Neural cell (in vitro differentiated cells): ENCODE data around the gene USP7. TPM values are rescaled to one million over a fixed set of nuclear protein-coding genes. Genes with fewer than 3 reads are reported as not detected.

Experiments
- H2AFZ ChIP-seq: fragments of 200-600, 300-800 bp; sonication (generic), shearing (Covaris generic); 2 replicates; pipeline ENCODE4 v1.6.0; 2014; ENCODE audit warnings: low read depth, mild to moderate bottlenecking, antibody characterized with exemption, low read length, moderate library complexity
- H3F3A ChIP-seq: fragments of 200-600 bp; shearing (Covaris generic); 2 replicates; pipeline ENCODE4 v1.6.1; 2016; ENCODE audit warnings: mild to moderate bottlenecking, moderate library complexity, mixed read lengths, antibody characterized with exemption, low read length; ENCODE audit not compliant: insufficient read depth, poor library complexity, severe bottlenecking
- H3K27ac ChIP-seq: fragments of 200-600, 300-800 bp; sonication (generic), shearing (Covaris generic); 2 replicates; pipeline ENCODE4 v1.5.1; 2014; ENCODE audit warnings: mild to moderate bottlenecking, low read length, moderate library complexity
- H3K27me3 ChIP-seq: fragments of 300-800, 200-600 bp; sonication (generic), shearing (Covaris generic); 2 replicates; pipeline ENCODE4 v1.6.0; 2014; ENCODE audit warnings: mild to moderate bottlenecking, low read depth, low read length, moderate library complexity; ENCODE audit not compliant: insufficient read depth
- H3K36me3 ChIP-seq: fragments of 300-800, 200-600 bp; sonication (generic), shearing (Covaris generic); 2 replicates; pipeline ENCODE4 v1.5.1; 2014; ENCODE audit warnings: mild to moderate bottlenecking, antibody characterized with exemption, low read length, moderate library complexity; ENCODE audit not compliant: insufficient read depth
- H3K4me2 ChIP-seq: fragments of 300-800, 200-600 bp; sonication (generic), shearing (Covaris generic); 2 replicates; pipeline ENCODE4 v1.6.0; 2014; ENCODE audit warnings: mild to moderate bottlenecking, low read length
- H3K4me3 ChIP-seq: fragments of 300-800, 200-600 bp; sonication (generic), shearing (Covaris generic); 2 replicates; pipeline ENCODE4 v1.5.1; 2014; ENCODE audit warnings: mild to moderate bottlenecking, low read length, moderate library complexity
- H3K79me2 ChIP-seq: fragments of 200-600 bp; shearing (Covaris generic); replicated peaks from 2 replicates; pipeline ENCODE4 v1.6.0; 2014; ENCODE audit warnings: mild to moderate bottlenecking, low read length, moderate library complexity; ENCODE audit not compliant: insufficient read depth
- H3K9ac ChIP-seq: fragments of 300-800, 200-600 bp; sonication (generic), shearing (Covaris generic); 2 replicates; pipeline ENCODE4 v1.6.1; 2016; ENCODE audit warnings: mild to moderate bottlenecking, low read length, mixed read lengths
- H3K9me2 ChIP-seq: fragments of 200-600 bp; shearing (Covaris generic); 2 replicates; pipeline ENCODE4 v1.6.1; 2016; ENCODE audit warnings: mild to moderate bottlenecking, low read length, mixed read lengths; ENCODE audit not compliant: insufficient read depth
- H3K9me3 ChIP-seq: fragments of 200-600, 300-800 bp; sonication (generic), shearing (Covaris generic); 2 replicates; pipeline ENCODE4 v1.6.1; 2016; ENCODE audit warnings: mild to moderate bottlenecking, mixed run types, low read length, moderate library complexity, mixed read lengths
- H4K20me1 ChIP-seq: fragments of 200-600 bp; shearing (Covaris generic); 2 replicates; pipeline ENCODE4 v1.6.1; 2016; ENCODE audit warnings: mild to moderate bottlenecking, mixed run types; ENCODE audit not compliant: insufficient read depth
- EP300 ChIP-seq: fragments of 450-650 bp; conservative IDR thresholded peaks from 2 replicates; pipeline ENCODE4 v1.6.1; 2014; ENCODE audit warnings: antibody characterized with exemption, mild to moderate bottlenecking, moderate library complexity; ENCODE audit not compliant: poor library complexity, severe bottlenecking
- EZH2 ChIP-seq: fragments of 200-600, 300-800 bp; shearing (Covaris generic), sonication (generic); IDR thresholded peaks from 2 replicates; pipeline ENCODE4 v1.6.1; 2014; ENCODE audit warnings: antibody characterized with exemption, low read length, borderline replicate concordance, mild to moderate bottlenecking; ENCODE audit not compliant: insufficient read depth, poor library complexity, severe bottlenecking
- MXI1 ChIP-seq: fragments of 450-650 bp; conservative IDR thresholded peaks from 2 replicates; pipeline ENCODE4 v1.6.1; 2014; ENCODE audit warnings: antibody characterized with exemption, mild to moderate bottlenecking; ENCODE audit not compliant: poor library complexity, severe bottlenecking
- POLR2AphosphoS5 ChIP-seq: IDR thresholded peaks from 2 replicates; pipeline ENCODE4 v1.6.1; 2012
- RAD21 ChIP-seq: fragments of 450-650 bp; conservative IDR thresholded peaks from 2 replicates; pipeline ENCODE4 v1.6.1; 2014; ENCODE audit warnings: antibody characterized with exemption, mild to moderate bottlenecking, moderate library complexity
- SMC3 ChIP-seq: fragments of 450-650 bp; conservative IDR thresholded peaks from 2 replicates; pipeline ENCODE4 v1.6.1; 2014; ENCODE audit warnings: antibody characterized with exemption, mild to moderate bottlenecking, moderate library complexity; ENCODE audit not compliant: poor library complexity
- TAF1 ChIP-seq: IDR thresholded peaks from 2 replicates; pipeline ENCODE4 v1.6.1; 2012; ENCODE audit warnings: low read depth
- polyA plus RNA-seq: library from polyadenylated mRNA; depleted of rRNA; stranded (reverse); fragments of >200 nt; gene quantifications from 2 replicates; pipeline ENCODE4 v1.2.3, GENCODE V29; 2014
- TF ChIP-seq, protein P1 (sequence below): fragments of 450-650 bp; IDR thresholded peaks from 2 replicates; pipeline ENCODE4 v1.5.1; 2014; ENCODE audit warnings: antibody characterized with exemption, mild to moderate bottlenecking, moderate library complexity; ENCODE audit not compliant: poor library complexity, severe bottlenecking
- TF ChIP-seq, protein P2 (sequence below): IDR thresholded peaks from 2 replicates; pipeline ENCODE4 v1.6.1; 2012; ENCODE audit warnings: borderline replicate concordance

The USP7 gene
- polyA plus RNA-seq, 1 donor from 2014 or later = 52.5 TPM

DNA sequence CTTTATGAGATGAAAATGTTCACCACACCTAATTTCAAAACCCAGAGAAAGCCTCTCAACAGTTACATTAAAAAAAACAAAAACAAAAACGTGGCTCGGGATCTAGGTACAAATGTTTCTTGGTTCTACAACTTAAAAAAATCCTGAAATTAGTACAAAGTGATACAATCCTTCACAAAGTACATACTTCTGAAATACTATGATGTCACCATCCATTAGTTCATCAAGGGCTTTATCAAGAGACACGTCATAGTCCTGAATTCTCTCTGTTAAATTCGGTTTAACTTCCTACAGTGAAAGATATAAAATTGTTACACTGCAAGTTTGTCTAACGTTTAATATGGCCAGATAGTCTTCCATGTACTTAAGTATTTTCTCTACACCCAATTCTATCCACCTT is 63.4 kb downstream of the USP7 start:
- H4K20me1 ChIP-seq = no peaks in the 10 kb centered on the region
- H3K9me3 ChIP-seq = no peaks in the 10 kb centered on the region
- peaks cover 5% of the 10 kb centered on the region for H3K36me3 ChIP-seq
- H3F3A ChIP-seq = no peaks in the 10 kb centered on the region
- TF ChIP-seq TAF1 (no peak), EZH2 (no peak), POLR2AphosphoS5 (no peak), MXI1 (no peak), SMC3 (no peak), EP300 (no peak)
- TF ChIP-seq, protein P1, sequence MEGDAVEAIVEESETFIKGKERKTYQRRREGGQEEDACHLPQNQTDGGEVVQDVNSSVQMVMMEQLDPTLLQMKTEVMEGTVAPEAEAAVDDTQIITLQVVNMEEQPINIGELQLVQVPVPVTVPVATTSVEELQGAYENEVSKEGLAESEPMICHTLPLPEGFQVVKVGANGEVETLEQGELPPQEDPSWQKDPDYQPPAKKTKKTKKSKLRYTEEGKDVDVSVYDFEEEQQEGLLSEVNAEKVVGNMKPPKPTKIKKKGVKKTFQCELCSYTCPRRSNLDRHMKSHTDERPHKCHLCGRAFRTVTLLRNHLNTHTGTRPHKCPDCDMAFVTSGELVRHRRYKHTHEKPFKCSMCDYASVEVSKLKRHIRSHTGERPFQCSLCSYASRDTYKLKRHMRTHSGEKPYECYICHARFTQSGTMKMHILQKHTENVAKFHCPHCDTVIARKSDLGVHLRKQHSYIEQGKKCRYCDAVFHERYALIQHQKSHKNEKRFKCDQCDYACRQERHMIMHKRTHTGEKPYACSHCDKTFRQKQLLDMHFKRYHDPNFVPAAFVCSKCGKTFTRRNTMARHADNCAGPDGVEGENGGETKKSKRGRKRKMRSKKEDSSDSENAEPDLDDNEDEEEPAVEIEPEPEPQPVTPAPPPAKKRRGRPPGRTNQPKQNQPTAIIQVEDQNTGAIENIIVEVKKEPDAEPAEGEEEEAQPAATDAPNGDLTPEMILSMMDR = no peak
- TF ChIP-seq, protein P2, sequence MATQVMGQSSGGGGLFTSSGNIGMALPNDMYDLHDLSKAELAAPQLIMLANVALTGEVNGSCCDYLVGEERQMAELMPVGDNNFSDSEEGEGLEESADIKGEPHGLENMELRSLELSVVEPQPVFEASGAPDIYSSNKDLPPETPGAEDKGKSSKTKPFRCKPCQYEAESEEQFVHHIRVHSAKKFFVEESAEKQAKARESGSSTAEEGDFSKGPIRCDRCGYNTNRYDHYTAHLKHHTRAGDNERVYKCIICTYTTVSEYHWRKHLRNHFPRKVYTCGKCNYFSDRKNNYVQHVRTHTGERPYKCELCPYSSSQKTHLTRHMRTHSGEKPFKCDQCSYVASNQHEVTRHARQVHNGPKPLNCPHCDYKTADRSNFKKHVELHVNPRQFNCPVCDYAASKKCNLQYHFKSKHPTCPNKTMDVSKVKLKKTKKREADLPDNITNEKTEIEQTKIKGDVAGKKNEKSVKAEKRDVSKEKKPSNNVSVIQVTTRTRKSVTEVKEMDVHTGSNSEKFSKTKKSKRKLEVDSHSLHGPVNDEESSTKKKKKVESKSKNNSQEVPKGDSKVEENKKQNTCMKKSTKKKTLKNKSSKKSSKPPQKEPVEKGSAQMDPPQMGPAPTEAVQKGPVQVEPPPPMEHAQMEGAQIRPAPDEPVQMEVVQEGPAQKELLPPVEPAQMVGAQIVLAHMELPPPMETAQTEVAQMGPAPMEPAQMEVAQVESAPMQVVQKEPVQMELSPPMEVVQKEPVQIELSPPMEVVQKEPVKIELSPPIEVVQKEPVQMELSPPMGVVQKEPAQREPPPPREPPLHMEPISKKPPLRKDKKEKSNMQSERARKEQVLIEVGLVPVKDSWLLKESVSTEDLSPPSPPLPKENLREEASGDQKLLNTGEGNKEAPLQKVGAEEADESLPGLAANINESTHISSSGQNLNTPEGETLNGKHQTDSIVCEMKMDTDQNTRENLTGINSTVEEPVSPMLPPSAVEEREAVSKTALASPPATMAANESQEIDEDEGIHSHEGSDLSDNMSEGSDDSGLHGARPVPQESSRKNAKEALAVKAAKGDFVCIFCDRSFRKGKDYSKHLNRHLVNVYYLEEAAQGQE = no peak
- H3K9ac ChIP-seq = no peak overlapping the region
- H3K27me3 ChIP-seq = no peaks in the 10 kb centered on the region
- no peak overlapping the region for H2AFZ ChIP-seq
- no peaks in the 10 kb centered on the region for H3K9me2 ChIP-seq
- no peak overlapping the region for H3K27ac ChIP-seq
- no peaks in the 10 kb centered on the region for H3K79me2 ChIP-seq
- no peak overlapping the region for H3K4me3 ChIP-seq
- H3K4me2 ChIP-seq = no peak overlapping the region

DNA sequence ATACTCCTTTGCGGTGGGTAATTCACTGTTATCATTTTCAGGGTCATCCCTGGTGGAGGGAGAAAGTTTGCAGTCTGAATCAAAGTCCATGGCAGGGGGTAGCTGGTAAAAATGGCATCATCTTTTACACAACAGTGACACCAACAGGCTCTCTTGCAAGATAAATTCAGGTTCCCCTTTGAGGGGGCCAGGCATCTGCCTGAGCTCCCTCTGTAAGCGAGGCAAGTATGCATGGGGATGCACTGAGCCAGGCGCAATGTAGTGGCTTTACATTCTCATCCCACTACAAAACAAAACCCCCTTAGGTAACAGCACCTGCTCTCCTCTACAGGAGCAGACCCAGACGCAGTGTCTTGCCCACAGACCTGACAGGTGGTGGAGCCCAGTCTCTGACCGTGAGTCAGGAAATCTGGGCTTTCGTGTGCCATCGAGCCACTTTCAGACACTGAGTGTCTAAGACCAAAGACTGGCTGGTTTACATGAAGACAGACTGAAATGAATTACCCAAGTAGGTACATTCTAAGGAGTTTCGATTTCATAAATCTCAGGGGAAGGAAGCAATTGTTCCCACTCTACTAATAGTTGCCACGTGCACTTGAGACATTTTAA is 63.9 kb downstream of the USP7 start:
- no peaks in the 10 kb centered on the region for H3F3A ChIP-seq
- no peak overlapping the region for H3K9ac ChIP-seq
- no peaks in the 10 kb centered on the region for H3K9me3 ChIP-seq
- no peaks in the 10 kb centered on the region for H3K79me2 ChIP-seq
- no peak overlapping the region for H3K4me3 ChIP-seq
- H2AFZ ChIP-seq = no peak overlapping the region
- H3K27ac ChIP-seq = no peak overlapping the region
- H3K4me2 ChIP-seq = no peak overlapping the region
- peaks cover 10% of the 10 kb centered on the region for H3K36me3 ChIP-seq
- TF ChIP-seq EZH2 (no peak), SMC3 (no peak), RAD21 (no peak), EP300 (no peak), TAF1 (no peak), POLR2AphosphoS5 (no peak), MXI1 (no peak)
- TF ChIP-seq, protein P1 = no peak
- TF ChIP-seq, protein P2 = no peak
- H3K9me2 ChIP-seq = no peaks in the 10 kb centered on the region
- H4K20me1 ChIP-seq = no peaks in the 10 kb centered on the region
- H3K27me3 ChIP-seq = no peaks in the 10 kb centered on the region
